ENCODE data around the gene ACTA1. TPM values are rescaled to one million over a fixed set of nuclear protein-coding genes. Genes with fewer than 3 reads are reported as not detected.

ACTA1 gene
- total and polyA plus RNA-seq, 9 of the 15 experiments (the other 6 are each of a cell fraction or from before 2014, with no cell fraction given): 0.07 to 0.36 TPM; not detected in 7

DNA sequence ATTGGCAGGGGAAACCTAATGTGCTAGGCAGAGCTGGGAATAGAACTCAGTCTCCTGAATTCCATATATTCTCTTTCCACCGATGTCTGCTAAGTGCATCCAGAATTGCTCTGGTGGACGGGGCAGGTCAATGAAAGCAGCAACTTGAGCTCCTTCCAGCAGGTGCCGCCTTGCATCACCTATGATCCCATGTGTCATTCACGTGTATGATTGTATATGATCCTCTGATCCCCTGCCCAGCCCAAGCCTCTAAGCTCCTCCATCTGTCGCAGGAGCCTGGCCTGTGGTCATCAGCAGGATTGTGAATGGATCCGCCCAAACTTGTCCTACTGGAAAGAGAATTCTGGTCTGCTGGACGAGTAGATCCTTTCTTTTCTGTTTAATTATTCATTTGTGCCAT is 13.1 kb downstream of the ACTA1 start (continued):
- TF ChIP-seq, protein P1, sequence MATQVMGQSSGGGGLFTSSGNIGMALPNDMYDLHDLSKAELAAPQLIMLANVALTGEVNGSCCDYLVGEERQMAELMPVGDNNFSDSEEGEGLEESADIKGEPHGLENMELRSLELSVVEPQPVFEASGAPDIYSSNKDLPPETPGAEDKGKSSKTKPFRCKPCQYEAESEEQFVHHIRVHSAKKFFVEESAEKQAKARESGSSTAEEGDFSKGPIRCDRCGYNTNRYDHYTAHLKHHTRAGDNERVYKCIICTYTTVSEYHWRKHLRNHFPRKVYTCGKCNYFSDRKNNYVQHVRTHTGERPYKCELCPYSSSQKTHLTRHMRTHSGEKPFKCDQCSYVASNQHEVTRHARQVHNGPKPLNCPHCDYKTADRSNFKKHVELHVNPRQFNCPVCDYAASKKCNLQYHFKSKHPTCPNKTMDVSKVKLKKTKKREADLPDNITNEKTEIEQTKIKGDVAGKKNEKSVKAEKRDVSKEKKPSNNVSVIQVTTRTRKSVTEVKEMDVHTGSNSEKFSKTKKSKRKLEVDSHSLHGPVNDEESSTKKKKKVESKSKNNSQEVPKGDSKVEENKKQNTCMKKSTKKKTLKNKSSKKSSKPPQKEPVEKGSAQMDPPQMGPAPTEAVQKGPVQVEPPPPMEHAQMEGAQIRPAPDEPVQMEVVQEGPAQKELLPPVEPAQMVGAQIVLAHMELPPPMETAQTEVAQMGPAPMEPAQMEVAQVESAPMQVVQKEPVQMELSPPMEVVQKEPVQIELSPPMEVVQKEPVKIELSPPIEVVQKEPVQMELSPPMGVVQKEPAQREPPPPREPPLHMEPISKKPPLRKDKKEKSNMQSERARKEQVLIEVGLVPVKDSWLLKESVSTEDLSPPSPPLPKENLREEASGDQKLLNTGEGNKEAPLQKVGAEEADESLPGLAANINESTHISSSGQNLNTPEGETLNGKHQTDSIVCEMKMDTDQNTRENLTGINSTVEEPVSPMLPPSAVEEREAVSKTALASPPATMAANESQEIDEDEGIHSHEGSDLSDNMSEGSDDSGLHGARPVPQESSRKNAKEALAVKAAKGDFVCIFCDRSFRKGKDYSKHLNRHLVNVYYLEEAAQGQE (IDR thresholded peaks at IDR 0.05; ENCODE audit: borderline replicate concordance): peak; percentile 7; the same call in 1 of the 2 replicates
- TF ChIP-seq, protein P1 (CRISPR knock-in tag; IDR thresholded peaks at IDR 0.05; ENCODE audit: low read depth): no peak
- TF ChIP-seq NFE2 (IDR thresholded peaks at IDR 0.05; ENCODE audit: low read depth): no peak
- no peak for TF ChIP-seq SMARCA5 (IDR thresholded peaks at IDR 0.05)
- TF ChIP-seq SRSF7 (optimal IDR thresholded peaks at IDR 0.05; ENCODE audit: low read depth, low read length): no peak
- TF ChIP-seq ERF (CRISPR knock-in tag; IDR thresholded peaks at IDR 0.05): no peak
- TF ChIP-seq, protein P2, sequence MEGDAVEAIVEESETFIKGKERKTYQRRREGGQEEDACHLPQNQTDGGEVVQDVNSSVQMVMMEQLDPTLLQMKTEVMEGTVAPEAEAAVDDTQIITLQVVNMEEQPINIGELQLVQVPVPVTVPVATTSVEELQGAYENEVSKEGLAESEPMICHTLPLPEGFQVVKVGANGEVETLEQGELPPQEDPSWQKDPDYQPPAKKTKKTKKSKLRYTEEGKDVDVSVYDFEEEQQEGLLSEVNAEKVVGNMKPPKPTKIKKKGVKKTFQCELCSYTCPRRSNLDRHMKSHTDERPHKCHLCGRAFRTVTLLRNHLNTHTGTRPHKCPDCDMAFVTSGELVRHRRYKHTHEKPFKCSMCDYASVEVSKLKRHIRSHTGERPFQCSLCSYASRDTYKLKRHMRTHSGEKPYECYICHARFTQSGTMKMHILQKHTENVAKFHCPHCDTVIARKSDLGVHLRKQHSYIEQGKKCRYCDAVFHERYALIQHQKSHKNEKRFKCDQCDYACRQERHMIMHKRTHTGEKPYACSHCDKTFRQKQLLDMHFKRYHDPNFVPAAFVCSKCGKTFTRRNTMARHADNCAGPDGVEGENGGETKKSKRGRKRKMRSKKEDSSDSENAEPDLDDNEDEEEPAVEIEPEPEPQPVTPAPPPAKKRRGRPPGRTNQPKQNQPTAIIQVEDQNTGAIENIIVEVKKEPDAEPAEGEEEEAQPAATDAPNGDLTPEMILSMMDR (IDR thresholded peaks at IDR 0.05 in 2 of 3, conservative IDR thresholded peaks at IDR 0.05 in 1 of 3; ENCODE audit: insufficient read depth in 2 of 3, low read depth in 1 of 3, low read length in 3 of 3): peak; percentile 43 to 55 (median 52)
- TF ChIP-seq MCM2 (IDR thresholded peaks at IDR 0.05; ENCODE audit: low read depth): no peak
- no peak for TF ChIP-seq PHTF2 (CRISPR knock-in tag; IDR thresholded peaks at IDR 0.05)
- TF ChIP-seq ZNF408 (CRISPR knock-in tag; IDR thresholded peaks at IDR 0.05; ENCODE audit: low read depth): no peak
- no peak for TF ChIP-seq MYBL2 (IDR thresholded peaks at IDR 0.05; ENCODE audit: low read depth)
- no peak for TF ChIP-seq MYBL2 (CRISPR knock-in tag; IDR thresholded peaks at IDR 0.05; ENCODE audit: borderline replicate concordance)
- TF ChIP-seq, protein P3, sequence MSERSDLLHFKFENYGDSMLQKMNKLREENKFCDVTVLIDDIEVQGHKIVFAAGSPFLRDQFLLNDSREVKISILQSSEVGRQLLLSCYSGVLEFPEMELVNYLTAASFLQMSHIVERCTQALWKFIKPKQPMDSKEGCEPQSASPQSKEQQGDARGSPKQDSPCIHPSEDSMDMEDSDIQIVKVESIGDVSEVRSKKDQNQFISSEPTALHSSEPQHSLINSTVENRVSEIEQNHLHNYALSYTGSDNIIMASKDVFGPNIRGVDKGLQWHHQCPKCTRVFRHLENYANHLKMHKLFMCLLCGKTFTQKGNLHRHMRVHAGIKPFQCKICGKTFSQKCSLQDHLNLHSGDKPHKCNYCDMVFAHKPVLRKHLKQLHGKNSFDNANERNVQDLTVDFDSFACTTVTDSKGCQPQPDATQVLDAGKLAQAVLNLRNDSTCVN (CRISPR knock-in tag; IDR thresholded peaks at IDR 0.05): no peak
- TF ChIP-seq, protein P4, sequence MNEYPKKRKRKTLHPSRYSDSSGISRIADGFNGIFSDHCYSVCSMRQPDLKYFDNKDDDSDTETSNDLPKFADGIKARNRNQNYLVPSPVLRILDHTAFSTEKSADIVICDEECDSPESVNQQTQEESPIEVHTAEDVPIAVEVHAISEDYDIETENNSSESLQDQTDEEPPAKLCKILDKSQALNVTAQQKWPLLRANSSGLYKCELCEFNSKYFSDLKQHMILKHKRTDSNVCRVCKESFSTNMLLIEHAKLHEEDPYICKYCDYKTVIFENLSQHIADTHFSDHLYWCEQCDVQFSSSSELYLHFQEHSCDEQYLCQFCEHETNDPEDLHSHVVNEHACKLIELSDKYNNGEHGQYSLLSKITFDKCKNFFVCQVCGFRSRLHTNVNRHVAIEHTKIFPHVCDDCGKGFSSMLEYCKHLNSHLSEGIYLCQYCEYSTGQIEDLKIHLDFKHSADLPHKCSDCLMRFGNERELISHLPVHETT (CRISPR knock-in tag; conservative IDR thresholded peaks at IDR 0.05 in 1 of 2, IDR thresholded peaks at IDR 0.05 in 1 of 2): no peak
- TF ChIP-seq PTRF (tag; IDR thresholded peaks at IDR 0.05): no peak

Data from K562 (cell line).